IMR-90 (cell line): ENCODE measurements around the gene NXPH3. TPM values are rescaled to one million over a fixed set of nuclear protein-coding genes. Genes with fewer than 3 reads are reported as not detected.

Experiments
- ATAC-seq: fragments of 200-7000 bp; cut with Tn5 transposase; 2 replicates; pipeline ENCODE4 v1.9.1; 2020; ENCODE audit warnings: low read depth, mild to moderate bottlenecking, moderate library complexity
- BruUV-seq: library from RNA; stranded (reverse); fragments of 400-500 nt; replicated peaks from 2 replicates; lab custom pipeline; 2021; lab: Mats Ljungman, UMichigan
- CTCF ChIA-PET: fragments of 300-600 bp; formaldehyde crosslinking; extraction: SDS; loops from one replicate; lab custom pipeline; 2021; ENCODE audit warnings: antibody characterized with exemption; lab: Yijun Ruan, JAX
- POLR2A ChIA-PET: fragments of 300-600 bp; sonication (Branson Sonifier 250); formaldehyde crosslinking; loops from one replicate; lab custom pipeline; 2022; ENCODE audit warnings: antibody characterized with exemption; ENCODE audit not compliant: unreplicated experiment; lab: Charles Lee
- DNase-seq: peaks from one replicate; pipeline ENCODE4 v3.0.0; 2013
- H2AFZ ChIP-seq: replicated peaks from 2 replicates; pipeline ENCODE3; 2013; ENCODE audit warnings: low read length, mild to moderate bottlenecking; ENCODE audit not compliant: poor library complexity
- H2AK5ac ChIP-seq: 2 replicates; pipeline ENCODE4 v1.6.1; 2013; ENCODE audit warnings: low read depth, low read length, inconsistent platforms
- H2AK9ac ChIP-seq: replicated peaks from 2 replicates; pipeline ENCODE3; 2013; ENCODE audit warnings: mild to moderate bottlenecking, low read depth, low read length, moderate library complexity; ENCODE audit not compliant: poor library complexity
- H2BK120ac ChIP-seq: 2 replicates; pipeline ENCODE4 v1.6.1; 2013; ENCODE audit warnings: low read depth, low read length, inconsistent platforms
- H2BK15ac ChIP-seq: 3 replicates; pipeline ENCODE4 v1.6.1; 2013; ENCODE audit warnings: low read depth, low read length, inconsistent platforms
- H2BK20ac ChIP-seq: 2 replicates; pipeline ENCODE4 v1.6.1; 2013; ENCODE audit warnings: low read depth, mild to moderate bottlenecking, inconsistent platforms, low read length, moderate library complexity
- H2BK5ac ChIP-seq: 2 replicates; pipeline ENCODE4 v1.6.1; 2013; ENCODE audit warnings: mild to moderate bottlenecking, low read depth, low read length, inconsistent platforms; ENCODE audit not compliant: poor library complexity, severe bottlenecking
- H3K14ac ChIP-seq: replicated peaks from 2 replicates; pipeline ENCODE4 v1.6.1; 2013; ENCODE audit warnings: low read depth, low read length, inconsistent platforms
- H3K18ac ChIP-seq: 2 replicates; pipeline ENCODE4 v1.6.1; 2013; ENCODE audit warnings: low read depth, low read length, control low read depth
- H3K23ac ChIP-seq: 2 replicates; pipeline ENCODE4 v1.6.1; 2013; ENCODE audit warnings: low read depth, low read length, inconsistent platforms
- H3K27ac ChIP-seq: 2 replicates; pipeline ENCODE4 v1.5.1; 2013; ENCODE audit warnings: mild to moderate bottlenecking, control low read depth, low read length; ENCODE audit not compliant: insufficient read depth
- H3K27me3 ChIP-seq: 2 replicates; pipeline ENCODE4 v1.6.1; 2013; ENCODE audit warnings: low read length; ENCODE audit not compliant: control insufficient read depth, insufficient read depth
- H3K36me3 ChIP-seq: 2 replicates; pipeline ENCODE4 v1.6.1; 2013; ENCODE audit warnings: low read length, mixed read lengths; ENCODE audit not compliant: control insufficient read depth, insufficient read depth
- H3K4ac ChIP-seq: 2 replicates; pipeline ENCODE4 v1.6.1; 2013; ENCODE audit warnings: low read depth, low read length, inconsistent platforms
- H3K4me1 ChIP-seq: 2 replicates; pipeline ENCODE4 v1.6.1; 2013; ENCODE audit warnings: low read length, mixed read lengths; ENCODE audit not compliant: control insufficient read depth, insufficient read depth
- H3K4me2 ChIP-seq: 2 replicates; pipeline ENCODE4 v1.6.1; 2013; ENCODE audit warnings: low read depth, mild to moderate bottlenecking, control low read depth, low read length, moderate library complexity
- H3K4me3 ChIP-seq: 2 replicates; pipeline ENCODE4 v1.5.1; 2013; ENCODE audit warnings: low read depth, mild to moderate bottlenecking, control low read depth, low read length, moderate library complexity; ENCODE audit not compliant: insufficient read depth
- H3K56ac ChIP-seq: 2 replicates; pipeline ENCODE4 v1.6.1; 2013; ENCODE audit warnings: low read length, inconsistent platforms; ENCODE audit not compliant: insufficient read depth; ENCODE audit errors: extremely low read depth
- H3K79me1 ChIP-seq, 2 experiments: 2 replicates each; pipeline ENCODE4 v1.6.1; 2013; ENCODE audit warnings: low read length in 2 of 2, inconsistent platforms in 1 of 2, low read depth in 1 of 2
- H3K9ac ChIP-seq: 2 replicates; pipeline ENCODE4 v1.6.1; 2013; ENCODE audit warnings: low read depth, low read length, control low read depth
- H3K9me1 ChIP-seq: 2 replicates; pipeline ENCODE4 v1.6.1; 2013; ENCODE audit warnings: low read length, inconsistent platforms; ENCODE audit not compliant: insufficient read depth
- H3K9me3 ChIP-seq: 2 replicates; pipeline ENCODE4 v1.6.1; 2013; ENCODE audit warnings: low read length; ENCODE audit not compliant: control insufficient read depth, insufficient read depth
- H4K20me1 ChIP-seq: 2 replicates; pipeline ENCODE4 v1.6.1; 2013; ENCODE audit warnings: low read length, inconsistent platforms; ENCODE audit not compliant: insufficient read depth
- H4K5ac ChIP-seq: 2 replicates; pipeline ENCODE4 v1.6.1; 2013; ENCODE audit warnings: mild to moderate bottlenecking, low read depth, low read length, control low read depth
- H4K8ac ChIP-seq, 2 experiments: 2 replicates each; pipeline ENCODE4 v1.6.1; 2013; ENCODE audit warnings: low read depth in 2 of 2, low read length in 2 of 2, control low read depth in 1 of 2, inconsistent platforms in 1 of 2
- H4K91ac ChIP-seq: 2 replicates; pipeline ENCODE4 v1.6.1; 2013; ENCODE audit warnings: low read depth, low read length, inconsistent platforms; ENCODE audit not compliant: insufficient read depth
- BHLHE40 ChIP-seq: fragments of 150-350 bp; IDR thresholded peaks from 2 replicates; pipeline ENCODE4 v1.6.1; 2016; ENCODE audit warnings: mild to moderate bottlenecking, low read depth, low read length
- CEBPB ChIP-seq: IDR thresholded peaks from 2 replicates; pipeline ENCODE4 v1.6.1; 2012; ENCODE audit warnings: low read depth, low read length, improper control_type of control experiment
- CHD1 ChIP-seq: IDR thresholded peaks from 2 replicates; pipeline ENCODE4 v1.6.1; 2012; ENCODE audit warnings: low read depth, low read length, improper control_type of control experiment
- CTCF ChIP-seq: conservative IDR thresholded peaks from 2 replicates; pipeline ENCODE4 v1.5.1; 2012; ENCODE audit warnings: mild to moderate bottlenecking, low read depth, low read length, improper control_type of control experiment
- ELK1 ChIP-seq: fragments of 150-350 bp; IDR thresholded peaks from 2 replicates; pipeline ENCODE4 v1.6.1; 2016; ENCODE audit warnings: low read depth, mild to moderate bottlenecking, low read length, moderate library complexity, borderline replicate concordance
- MAZ ChIP-seq: IDR thresholded peaks from 2 replicates; pipeline ENCODE4 v1.6.1; 2012; ENCODE audit warnings: low read depth, mild to moderate bottlenecking, low read length, improper control_type of control experiment, moderate library complexity, borderline replicate concordance
- MXI1 ChIP-seq: IDR thresholded peaks from 2 replicates; pipeline ENCODE4 v1.6.1; 2012; ENCODE audit warnings: low read depth, mild to moderate bottlenecking, low read length, moderate library complexity, borderline replicate concordance
- NFE2L2 ChIP-seq: fragments of 150-350 bp; IDR thresholded peaks from 2 replicates; pipeline ENCODE4 v1.6.1; 2016; ENCODE audit warnings: low read depth, mild to moderate bottlenecking, low read length
- RAD21 ChIP-seq: IDR thresholded peaks from 2 replicates; pipeline ENCODE4 v1.6.1; 2012; ENCODE audit warnings: low read length, improper control_type of control experiment
- USF2 ChIP-seq: fragments of 150-350 bp; IDR thresholded peaks from 2 replicates; pipeline ENCODE4 v1.6.1; 2017; ENCODE audit warnings: mild to moderate bottlenecking, antibody characterized with exemption, low read length, low read depth
- WGBS, 2 experiments: methylation state at CpG; one replicate each; pipeline versions ENCODE4 v1.1.5 to v1.1.7; 2013; ENCODE audit warnings: missing lambda C conversion rate in 2 of 2; ENCODE audit not compliant: insufficient read length in 1 of 2; ENCODE audit errors: extremely low coverage in 2 of 2; 5-methylcytosine and 5-hydroxymethylcytosine counted together
- dilution Hi-C: fragments of 300-500 bp; cut with HindIII; formaldehyde crosslinking; loops from one replicate; pipeline ENCODE4 v1.14.3; 2018; ENCODE audit warnings: low sequenced_read_pairs; ENCODE audit not compliant: unreplicated experiment
- in situ Hi-C: fragments of 300-500 bp; cut with MboI; formaldehyde crosslinking; loops from 3 replicates; pipeline ENCODE4 v1.14.3; 2019; ENCODE audit warnings: low sequenced_read_pairs, inconsistent platforms, mixed read lengths
- intact Hi-C: fragments of 100-400 bp; cut with micrococcal nuclease; formaldehyde crosslinking; loops from 2 replicates; pipeline ENCODE4 v1.10.0; 2022
- polyA plus RNA-seq, 3 experiments: library from polyadenylated mRNA; depleted of rRNA; stranded (reverse); fragments of >200 nt; gene quantifications; 2 replicates each; pipeline ENCODE4 v1.2.3, GENCODE V29; 2012; ENCODE audit warnings: low replicate concordance in 1 of 3
- total RNA-seq: library from RNA; depleted of rRNA; stranded (reverse); fragments of >200 nt; gene quantifications from 2 replicates; pipeline ENCODE4 v1.2.3, GENCODE V29; 2012

The NXPH3 gene
- total and polyA plus RNA-seq, 2 of the 4 experiments (the other 2 are of a cell fraction), result 0.18 to 0.31 TPM

- no peak overlapping the region for H3K14ac ChIP-seq
- 68% methylated on average over 6 of the region's 15 CpGs; no CpG with 5 or more reads in 1 of the 2 experiments for WGBS, 2 experiments
- H2BK15ac ChIP-seq, result no peak overlapping the region
- no peak overlapping the region for H3K56ac ChIP-seq
- no peak overlapping the region for H3K4me3 ChIP-seq
- ChIA-PET POLR2A (no interaction called here), CTCF (no interaction called here)
- H3K36me3 ChIP-seq, result no peaks in the 10 kb centered on the region
- in situ Hi-C loops, result loop anchor here (10.0 kb wide), 1 partner anchor 231 kb away; no protein-coding TSS in a partner anchor
- no peaks in the 10 kb centered on the region for H4K20me1 ChIP-seq
- ATAC-seq (no peak), DNase-seq (no peak)
- peaks cover 60% of the 10 kb centered on the region for H3K27me3 ChIP-seq
- H2AK9ac ChIP-seq, result no peak overlapping the region
- H3K9ac ChIP-seq, result no peak overlapping the region
- H3K23ac ChIP-seq, result no peak overlapping the region
- no peak overlapping the region for H4K8ac ChIP-seq
- no peak overlapping the region for H4K5ac ChIP-seq
- H3K4me1 ChIP-seq, result no peaks in the 10 kb centered on the region
- no peak overlapping the region for H2AK5ac ChIP-seq
- TF ChIP-seq USF2, result no peak
- no peak for TF ChIP-seq CHD1
- TF ChIP-seq NFE2L2, result no peak
- no peak for TF ChIP-seq CEBPB
- no peak for TF ChIP-seq BHLHE40
- no peak for TF ChIP-seq MXI1
- TF ChIP-seq RAD21, result no peak
- TF ChIP-seq ELK1, result no peak
- TF ChIP-seq CTCF, result no peak
- no peak for TF ChIP-seq MAZ
- H3K4ac ChIP-seq, result no peak overlapping the region
- H3K9me3 ChIP-seq, result peaks cover 6% of the 10 kb centered on the region
- H3K79me1 ChIP-seq, result no peaks in the 10 kb centered on the region
- no peak overlapping the region for H2BK20ac ChIP-seq
- no peak overlapping the region for H3K18ac ChIP-seq
- H2BK5ac ChIP-seq, result no peak overlapping the region
- no peak overlapping the region for H2BK120ac ChIP-seq
- BruUV-seq, result no TSS peak
- no peak overlapping the region for H3K4me2 ChIP-seq
- no peak overlapping the region for H3K27ac ChIP-seq
- dilution Hi-C loops, result no loop called here
- H4K91ac ChIP-seq, result no peak overlapping the region
- intact Hi-C loops, result no loop called here
- H2AFZ ChIP-seq, result peak overlapping the region; percentile 10
- no peaks in the 10 kb centered on the region for H3K9me1 ChIP-seq
These were observed 29.7 kb upstream of the NXPH3 start for GRCh38 chr17:49545806-49546545.
